ENCODE results near the gene EPHB2. TPM values are rescaled to one million over a fixed set of nuclear protein-coding genes. Genes with fewer than 3 reads are reported as not detected.

Gene EPHB2
- total and polyA plus RNA-seq, 2 of the 4 experiments (the other 2 are of a cell fraction): 52.3 to 58.8 TPM

DNA sequence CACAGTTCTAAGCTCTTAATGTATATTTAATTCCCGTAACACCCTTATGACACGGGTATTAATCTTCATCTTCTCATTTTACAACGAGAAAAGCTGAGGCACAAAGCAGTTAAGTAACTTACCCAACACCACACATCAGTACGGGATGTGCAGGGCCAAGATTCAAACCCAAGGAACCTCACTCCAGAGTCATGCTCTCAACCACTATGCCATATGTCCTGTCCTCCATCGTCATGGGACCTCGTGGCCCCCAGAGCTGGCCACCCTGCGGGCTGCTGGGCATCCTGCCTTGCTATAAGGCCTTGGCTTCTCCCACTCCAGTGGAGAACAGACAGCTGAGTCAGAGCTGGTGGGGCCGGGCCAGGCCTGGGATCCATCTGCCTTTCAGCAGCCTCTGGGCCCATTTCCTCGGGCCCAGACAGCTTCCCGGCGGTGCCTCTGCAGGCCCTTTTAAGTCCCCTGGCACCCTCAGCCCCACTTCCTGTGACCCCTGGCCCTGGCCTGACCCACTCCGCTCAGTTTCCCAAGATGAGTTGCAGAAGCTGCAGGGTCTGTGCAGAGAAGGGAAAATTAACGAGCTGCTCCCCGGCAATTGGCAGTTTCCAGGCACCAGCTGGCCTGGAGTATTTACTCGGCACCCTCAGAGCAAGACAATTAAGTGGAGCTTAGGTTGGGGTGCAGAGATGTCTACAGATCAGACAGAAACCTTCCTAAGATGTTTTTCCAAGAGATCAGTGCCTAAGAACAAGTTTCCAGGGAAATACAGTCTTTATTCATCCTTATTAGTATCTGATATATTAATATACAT, 98.2 kb downstream of the EPHB2 start:
- Histone ChIP-seq H3K9me1 (ENCODE audit: insufficient read depth, low read length) (peaks cover 29% of the 10 kb centered on the region), H2BK120ac (ENCODE audit: low read depth, low read length) (peak overlapping the region; percentile 76), H3K79me1 (ENCODE audit: low read depth in 1 of 2, low read length in 2 of 2) (peaks cover 14 to 54% of the 10 kb centered on the region in 2 experiments), H3K4me2 (ENCODE audit: low read depth, low read length) (peak overlapping the region; percentile 48), H3K4me3 (ENCODE audit: insufficient read depth, low read depth, low read length) (no peak overlapping the region), H3K18ac (ENCODE audit: low read depth, low read length) (peak overlapping the region; percentile 43; the same call in 1 of the 2 replicates), H3K36me3 (ENCODE audit: control insufficient read depth, insufficient read depth, low read length) (no peaks in the 10 kb centered on the region; the same call in 1 of the 2 replicates), H4K20me1 (ENCODE audit: insufficient read depth, low read length) (peaks cover 29% of the 10 kb centered on the region), H4K8ac (ENCODE audit: low read depth in 2 of 2, low read length in 2 of 2) (peak overlapping the region; percentile 1 to 83; a peak in 2 of 4 replicates), H3K27me3 (ENCODE audit: control insufficient read depth, insufficient read depth, low read length) (no peaks in the 10 kb centered on the region), H3K4ac (ENCODE audit: low read depth, low read length) (peak overlapping the region; percentile 87), H3K9me3 (ENCODE audit: control insufficient read depth, insufficient read depth, low read length) (no peaks in the 10 kb centered on the region), H2AK5ac (ENCODE audit: low read depth, low read length) (peak overlapping the region; percentile 54; the same call in 1 of the 2 replicates), H3K27ac (ENCODE audit: insufficient read depth, low read length) (peak overlapping the region; percentile 18), H3K4me1 (ENCODE audit: control insufficient read depth, insufficient read depth, low read length) (peaks cover 11% of the 10 kb centered on the region), H2BK5ac (ENCODE audit: low read depth, low read length, poor library complexity, severe bottlenecking) (peak overlapping the region; percentile 80), H3K56ac (ENCODE audit: extremely low read depth, insufficient read depth, low read length) (no peak overlapping the region), H3K23ac (ENCODE audit: low read depth, low read length) (peak overlapping the region; percentile 84), H3K9ac (ENCODE audit: low read depth, low read length) (peak overlapping the region; percentile 17; the same call in 1 of the 2 replicates), H4K5ac (ENCODE audit: low read depth, low read length) (peak overlapping the region; percentile 52), H4K91ac (ENCODE audit: insufficient read depth, low read depth, low read length) (peak overlapping the region; percentile 60), H2BK20ac (ENCODE audit: low read depth, low read length) (peak overlapping the region; percentile 67; the same call in 1 of the 2 replicates), H3K14ac (replicated peaks; ENCODE audit: low read depth, low read length) (peak overlapping the region; percentile 86), H2AK9ac (replicated peaks; ENCODE audit: low read depth, low read length, poor library complexity) (peak overlapping the region; percentile 83), H2BK15ac (ENCODE audit: low read depth, low read length) (peak overlapping the region; percentile 16; the same call in 1 of the 3 replicates), H2AFZ (replicated peaks; ENCODE audit: low read length, poor library complexity) (peak overlapping the region; percentile 85)
- no TSS peak for BruUV-seq (replicated peaks)
- in situ Hi-C loops (cut with MboI; ENCODE audit: low sequenced_read_pairs): no loop called here
- peak; percentile 90 for ATAC-seq (ENCODE audit: low read depth)
- 20% methylated on average over 1 of the region's 15 CpGs; no CpG with 5 or more reads in 1 of the 2 experiments for WGBS, 2 experiments (ENCODE audit: extremely low coverage in 2 of 2, insufficient read length in 1 of 2)
- intact Hi-C loops (cut with micrococcal nuclease): loop anchor here (2.0 kb wide), 2 partner anchors 14 to 104 kb away; no protein-coding TSS in a partner anchor
- dilution Hi-C loops (cut with HindIII; ENCODE audit: low sequenced_read_pairs, unreplicated experiment): no loop called here
- ChIA-PET CTCF (interaction anchor here (0.7 to 1.2 kb wide), 3 partner anchors 12 to 104 kb away, joined by 3 to 4 read pairs (median 3); no protein-coding TSS in a partner anchor), POLR2A (ENCODE audit: unreplicated experiment) (no interaction called here)
- DNase-seq: peak; percentile 87
- TF ChIP-seq, protein P1, sequence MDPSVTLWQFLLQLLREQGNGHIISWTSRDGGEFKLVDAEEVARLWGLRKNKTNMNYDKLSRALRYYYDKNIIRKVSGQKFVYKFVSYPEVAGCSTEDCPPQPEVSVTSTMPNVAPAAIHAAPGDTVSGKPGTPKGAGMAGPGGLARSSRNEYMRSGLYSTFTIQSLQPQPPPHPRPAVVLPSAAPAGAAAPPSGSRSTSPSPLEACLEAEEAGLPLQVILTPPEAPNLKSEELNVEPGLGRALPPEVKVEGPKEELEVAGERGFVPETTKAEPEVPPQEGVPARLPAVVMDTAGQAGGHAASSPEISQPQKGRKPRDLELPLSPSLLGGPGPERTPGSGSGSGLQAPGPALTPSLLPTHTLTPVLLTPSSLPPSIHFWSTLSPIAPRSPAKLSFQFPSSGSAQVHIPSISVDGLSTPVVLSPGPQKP (IDR thresholded peaks at IDR 0.05; ENCODE audit: borderline replicate concordance, low read depth, low read length): no peak
- TF ChIP-seq MAZ (IDR thresholded peaks at IDR 0.05; ENCODE audit: borderline replicate concordance, low read depth, low read length): no peak
- peak; percentile 79; the same call in 1 of the 2 replicates for TF ChIP-seq NFE2L2 (IDR thresholded peaks at IDR 0.05; ENCODE audit: low read depth, low read length)
- peak; percentile 8; the same call in 1 of the 2 replicates for TF ChIP-seq SMC3 (IDR thresholded peaks at IDR 0.05; ENCODE audit: low read depth, low read length)
- TF ChIP-seq, protein P2, sequence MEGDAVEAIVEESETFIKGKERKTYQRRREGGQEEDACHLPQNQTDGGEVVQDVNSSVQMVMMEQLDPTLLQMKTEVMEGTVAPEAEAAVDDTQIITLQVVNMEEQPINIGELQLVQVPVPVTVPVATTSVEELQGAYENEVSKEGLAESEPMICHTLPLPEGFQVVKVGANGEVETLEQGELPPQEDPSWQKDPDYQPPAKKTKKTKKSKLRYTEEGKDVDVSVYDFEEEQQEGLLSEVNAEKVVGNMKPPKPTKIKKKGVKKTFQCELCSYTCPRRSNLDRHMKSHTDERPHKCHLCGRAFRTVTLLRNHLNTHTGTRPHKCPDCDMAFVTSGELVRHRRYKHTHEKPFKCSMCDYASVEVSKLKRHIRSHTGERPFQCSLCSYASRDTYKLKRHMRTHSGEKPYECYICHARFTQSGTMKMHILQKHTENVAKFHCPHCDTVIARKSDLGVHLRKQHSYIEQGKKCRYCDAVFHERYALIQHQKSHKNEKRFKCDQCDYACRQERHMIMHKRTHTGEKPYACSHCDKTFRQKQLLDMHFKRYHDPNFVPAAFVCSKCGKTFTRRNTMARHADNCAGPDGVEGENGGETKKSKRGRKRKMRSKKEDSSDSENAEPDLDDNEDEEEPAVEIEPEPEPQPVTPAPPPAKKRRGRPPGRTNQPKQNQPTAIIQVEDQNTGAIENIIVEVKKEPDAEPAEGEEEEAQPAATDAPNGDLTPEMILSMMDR (conservative IDR thresholded peaks at IDR 0.05; ENCODE audit: low read depth, low read length): no peak
- peak; percentile 47; the same call in 1 of the 2 replicates for TF ChIP-seq MXI1 (IDR thresholded peaks at IDR 0.05; ENCODE audit: borderline replicate concordance, low read depth, low read length)
- TF ChIP-seq POLR2A (IDR thresholded peaks at IDR 0.05; ENCODE audit: low read depth, low read length): no peak
- no peak for TF ChIP-seq CEBPB (IDR thresholded peaks at IDR 0.05; ENCODE audit: low read depth, low read length)
- peak; percentile 30; the same call in 1 of the 2 replicates for TF ChIP-seq MAFK (IDR thresholded peaks at IDR 0.05; ENCODE audit: low read depth, low read length)
- peak; percentile 58 for TF ChIP-seq FOS (IDR thresholded peaks at IDR 0.05; ENCODE audit: low read depth, low read length)
- no peak for TF ChIP-seq RCOR1 (IDR thresholded peaks at IDR 0.05; ENCODE audit: insufficient replicate concordance, low read length)
- TF ChIP-seq RFX5 (IDR thresholded peaks at IDR 0.05; ENCODE audit: low read depth, low read length): no peak
- peak; percentile 31; the same call in 1 of the 2 replicates for TF ChIP-seq RAD21 (IDR thresholded peaks at IDR 0.05; ENCODE audit: low read length)
- TF ChIP-seq CHD1 (IDR thresholded peaks at IDR 0.05; ENCODE audit: low read depth, low read length): no peak

Data from IMR-90 (cell line).